ENCODE results near the gene ST3GAL5.

ST3GAL5 gene

DNA sequence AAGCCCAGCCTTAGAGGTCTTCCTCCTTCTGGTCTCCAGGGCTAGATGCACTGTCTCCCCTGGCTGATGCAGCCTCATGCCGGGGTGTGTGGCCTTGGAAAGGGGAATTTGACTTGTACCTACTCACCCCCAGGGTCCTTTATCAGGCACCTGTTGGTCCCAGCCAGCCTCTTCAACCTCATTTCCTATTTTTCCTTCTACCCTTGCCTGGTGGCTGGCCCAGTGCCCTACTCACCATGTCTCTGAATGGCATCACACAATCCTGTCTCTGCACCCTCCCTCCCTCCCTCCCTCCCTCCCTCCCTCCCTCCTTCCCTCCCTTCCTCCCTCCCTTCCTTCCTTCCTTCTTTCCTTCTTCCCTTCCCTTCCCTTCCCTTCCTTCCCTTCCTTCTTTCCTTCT, 17.1 kb upstream of the ST3GAL5 start:
- H3K27me3 Mint-ChIP-seq (ENCODE audit: low read depth, poor library complexity), result peaks cover 17% of the 10 kb centered on the region
- H3K36me3 Mint-ChIP-seq (ENCODE audit: low read depth), result no peaks in the 10 kb centered on the region
- no peak overlapping the region for H3K4me3 Mint-ChIP-seq
- H3K27ac Mint-ChIP-seq, result no peak overlapping the region
- H3K4me1 Mint-ChIP-seq, result peaks cover 19% of the 10 kb centered on the region
- no peaks in the 10 kb centered on the region for H3K9me3 Mint-ChIP-seq
- TF ChIP-seq, protein P1, sequence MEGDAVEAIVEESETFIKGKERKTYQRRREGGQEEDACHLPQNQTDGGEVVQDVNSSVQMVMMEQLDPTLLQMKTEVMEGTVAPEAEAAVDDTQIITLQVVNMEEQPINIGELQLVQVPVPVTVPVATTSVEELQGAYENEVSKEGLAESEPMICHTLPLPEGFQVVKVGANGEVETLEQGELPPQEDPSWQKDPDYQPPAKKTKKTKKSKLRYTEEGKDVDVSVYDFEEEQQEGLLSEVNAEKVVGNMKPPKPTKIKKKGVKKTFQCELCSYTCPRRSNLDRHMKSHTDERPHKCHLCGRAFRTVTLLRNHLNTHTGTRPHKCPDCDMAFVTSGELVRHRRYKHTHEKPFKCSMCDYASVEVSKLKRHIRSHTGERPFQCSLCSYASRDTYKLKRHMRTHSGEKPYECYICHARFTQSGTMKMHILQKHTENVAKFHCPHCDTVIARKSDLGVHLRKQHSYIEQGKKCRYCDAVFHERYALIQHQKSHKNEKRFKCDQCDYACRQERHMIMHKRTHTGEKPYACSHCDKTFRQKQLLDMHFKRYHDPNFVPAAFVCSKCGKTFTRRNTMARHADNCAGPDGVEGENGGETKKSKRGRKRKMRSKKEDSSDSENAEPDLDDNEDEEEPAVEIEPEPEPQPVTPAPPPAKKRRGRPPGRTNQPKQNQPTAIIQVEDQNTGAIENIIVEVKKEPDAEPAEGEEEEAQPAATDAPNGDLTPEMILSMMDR (IDR thresholded peaks at IDR 0.05), result no peak
- no peak for DNase-seq

DNA sequence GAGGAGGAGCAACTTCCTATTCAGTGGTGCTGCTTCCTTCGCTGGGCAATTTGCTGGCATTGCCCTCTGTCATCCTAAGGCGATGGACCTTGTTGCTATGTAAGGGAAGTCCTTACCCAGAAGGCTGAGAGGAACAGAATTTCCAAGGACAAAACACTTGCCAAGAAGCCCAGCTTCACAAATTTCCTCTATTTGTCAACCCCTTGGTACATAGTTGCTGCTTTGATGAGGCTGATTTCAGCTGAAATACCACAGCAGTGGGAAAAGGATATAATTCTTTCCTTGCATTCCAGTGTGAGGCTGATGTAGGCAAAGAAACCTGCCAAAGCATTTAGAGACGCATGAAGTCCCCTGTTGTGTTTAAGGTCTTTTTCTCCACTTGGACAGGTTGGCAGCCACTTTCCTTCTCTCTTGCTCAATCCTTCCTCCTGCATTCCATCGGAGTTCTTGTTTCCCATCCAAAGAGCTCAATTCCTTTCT, 16.4 kb upstream of the ST3GAL5 start:
- H3K27ac Mint-ChIP-seq, result no peak overlapping the region
- H3K4me1 Mint-ChIP-seq, result peaks cover 16% of the 10 kb centered on the region
- TF ChIP-seq, protein P1 (IDR thresholded peaks at IDR 0.05), result no peak
- no peak overlapping the region for H3K4me3 Mint-ChIP-seq
- H3K36me3 Mint-ChIP-seq (ENCODE audit: low read depth), result no peaks in the 10 kb centered on the region
- no peaks in the 10 kb centered on the region for H3K9me3 Mint-ChIP-seq
- H3K27me3 Mint-ChIP-seq (ENCODE audit: low read depth, poor library complexity), result peaks cover 17% of the 10 kb centered on the region
- no peak for DNase-seq

DNA sequence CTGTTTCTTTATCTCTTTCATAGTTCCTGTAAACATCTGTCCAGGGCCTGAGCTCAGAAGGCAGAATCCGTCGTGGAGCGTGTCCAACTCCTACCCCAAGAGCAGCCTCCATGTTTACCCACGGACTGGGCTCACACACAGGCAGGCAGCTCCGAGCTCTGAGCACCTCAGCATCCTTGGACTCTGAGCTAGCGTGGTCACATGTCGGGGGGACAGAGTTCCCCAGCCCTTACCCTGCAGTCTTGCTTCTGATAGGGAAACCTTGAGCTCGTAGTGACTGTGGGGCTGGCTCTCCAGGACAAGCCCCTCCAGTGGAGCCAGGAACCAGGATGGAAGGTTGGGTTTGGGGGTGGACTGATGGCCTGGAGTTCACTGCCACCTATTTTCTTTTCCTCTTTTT, 15.1 kb upstream of the ST3GAL5 start:
- Mint-ChIP-seq H3K9me3 (no peaks in the 10 kb centered on the region), H3K4me1 (peaks cover 16% of the 10 kb centered on the region), H3K4me3 (no peak overlapping the region), H3K27ac (no peak overlapping the region), H3K27me3 (ENCODE audit: low read depth, poor library complexity) (peaks cover 17% of the 10 kb centered on the region), H3K36me3 (ENCODE audit: low read depth) (no peaks in the 10 kb centered on the region)
- DNase-seq, result no peak
- TF ChIP-seq, protein P1 (IDR thresholded peaks at IDR 0.05), result no peak

DNA sequence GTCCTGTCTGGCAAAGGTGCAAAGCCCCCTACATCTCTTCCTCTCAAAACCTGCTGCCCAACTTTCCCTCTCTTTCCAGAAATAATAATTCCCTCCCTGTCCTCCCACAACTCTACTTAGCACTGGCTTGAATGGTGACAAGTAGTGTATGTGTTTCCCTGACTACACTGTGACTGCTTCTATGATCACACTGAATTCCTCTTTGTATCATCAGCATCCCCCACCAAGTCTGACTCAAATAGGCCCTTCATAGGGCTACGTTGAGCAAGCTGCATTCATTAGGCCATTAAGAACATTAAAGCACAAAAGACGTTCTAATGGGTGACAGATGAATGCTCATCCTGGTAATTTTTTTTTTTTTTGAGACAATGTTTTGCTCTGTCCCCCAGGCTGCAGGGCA, 13.7 kb upstream of the ST3GAL5 start:
- H3K36me3 Mint-ChIP-seq (ENCODE audit: low read depth), result no peaks in the 10 kb centered on the region
- DNase-seq, result no peak
- H3K9me3 Mint-ChIP-seq, result peaks cover 7% of the 10 kb centered on the region
- H3K27ac Mint-ChIP-seq, result peak overlapping the region; percentile 20
- TF ChIP-seq, protein P1 (IDR thresholded peaks at IDR 0.05), result no peak
- H3K4me3 Mint-ChIP-seq, result no peak overlapping the region
- peaks cover 16% of the 10 kb centered on the region for H3K4me1 Mint-ChIP-seq
- H3K27me3 Mint-ChIP-seq (ENCODE audit: low read depth, poor library complexity), result peaks cover 17% of the 10 kb centered on the region

DNA sequence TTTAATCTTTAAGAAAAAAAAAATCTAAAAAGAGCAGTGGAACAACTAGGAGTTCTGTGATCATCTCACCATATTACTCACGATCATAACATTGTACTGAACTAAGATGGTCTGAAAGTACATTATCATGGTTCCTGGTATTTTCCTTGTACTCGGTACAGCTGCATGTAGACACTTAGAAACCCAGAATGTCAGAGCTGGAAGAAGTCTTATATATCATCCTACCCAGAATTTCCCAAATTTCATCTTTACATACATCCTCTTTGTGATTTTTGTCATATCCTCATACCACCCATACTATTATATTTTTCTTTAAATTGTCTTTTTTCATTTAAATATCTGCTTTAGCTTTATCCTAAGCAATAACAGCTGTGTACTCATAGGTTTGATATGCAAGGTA, 12.4 kb upstream of the ST3GAL5 start:
- Mint-ChIP-seq H3K27me3 (ENCODE audit: low read depth, poor library complexity) (peaks cover 8% of the 10 kb centered on the region), H3K27ac (no peak overlapping the region), H3K4me1 (peaks cover 16% of the 10 kb centered on the region), H3K9me3 (peaks cover 15% of the 10 kb centered on the region), H3K36me3 (ENCODE audit: low read depth) (no peaks in the 10 kb centered on the region), H3K4me3 (no peak overlapping the region)
- TF ChIP-seq, protein P1 (IDR thresholded peaks at IDR 0.05), result no peak
- DNase-seq, result no peak

DNA sequence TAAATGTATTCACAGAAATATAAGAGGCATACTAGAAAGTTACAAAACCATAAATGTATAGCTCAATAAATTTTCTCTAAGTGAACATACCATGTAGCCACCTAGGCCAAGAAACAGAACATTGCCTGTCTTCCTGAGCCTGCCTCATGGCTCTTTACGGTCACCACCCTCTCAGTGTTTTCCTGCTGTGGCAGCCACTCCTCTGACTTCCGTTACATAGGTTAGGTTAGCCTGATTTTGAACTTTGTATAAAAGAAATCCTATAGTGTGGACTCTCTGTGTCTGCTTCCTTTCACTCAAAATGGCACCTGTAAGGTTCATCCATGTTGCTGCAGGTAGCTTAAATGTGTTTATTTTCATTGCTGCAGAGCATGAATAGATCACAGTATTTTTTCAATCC, 11.6 kb upstream of the ST3GAL5 start:
- DNase-seq, result no peak
- TF ChIP-seq, protein P1 (IDR thresholded peaks at IDR 0.05), result no peak
- Mint-ChIP-seq H3K4me1 (peaks cover 11% of the 10 kb centered on the region), H3K4me3 (no peak overlapping the region), H3K36me3 (ENCODE audit: low read depth) (no peaks in the 10 kb centered on the region), H3K27ac (no peak overlapping the region), H3K27me3 (ENCODE audit: low read depth, poor library complexity) (peaks cover 7% of the 10 kb centered on the region), H3K9me3 (peaks cover 22% of the 10 kb centered on the region)
